ENCODE results near the gene PUSL1. TPM values are rescaled to one million over a fixed set of nuclear protein-coding genes. Genes with fewer than 3 reads are reported as not detected.

PUSL1 gene
- total and polyA plus RNA-seq, 2 of the 13 experiments (the other 11 are each of a cell fraction or from before 2014, with no cell fraction given): 8.3 to 22.2 TPM

DNA sequence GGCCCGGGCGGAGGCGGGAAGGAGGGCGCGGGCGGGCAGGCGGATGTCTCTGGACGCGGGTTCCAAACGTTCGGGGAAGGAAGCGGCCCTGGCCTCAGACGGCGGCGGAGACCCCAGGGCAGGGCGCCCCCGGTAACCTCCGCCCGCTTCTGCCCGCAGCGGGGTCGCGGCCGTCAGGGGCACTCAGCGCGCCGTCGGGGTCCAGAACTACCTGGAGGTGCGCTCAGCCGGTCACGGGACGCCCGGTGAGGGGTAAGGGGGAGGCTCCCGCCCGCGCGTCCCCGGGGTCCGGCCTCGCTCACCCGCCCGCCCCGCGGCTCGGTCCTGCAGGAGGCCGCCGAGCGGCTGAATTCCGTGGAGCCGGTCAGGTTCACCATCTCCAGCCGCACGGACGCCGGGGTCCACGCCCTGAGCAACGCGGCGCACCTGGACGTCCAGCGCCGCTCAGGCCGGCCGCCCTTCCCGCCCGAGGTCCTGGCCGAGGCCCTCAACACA, 406 bp downstream of the PUSL1 start:
- H3K4me2 ChIP-seq (ENCODE audit: low read depth, low read length): peak overlapping the region; percentile 88
- no CpG with 5 or more reads among the region's 66 CpGs for WGBS (ENCODE audit: low lambda C conversion rate)
- ChIA-PET CTCF (ENCODE audit: low intra/inter-chr PET ratio, low total read pairs) (no interaction called here), POLR2A (interaction anchor here (1.3 to 1.6 kb wide), 2 partner anchors 17 to 39 kb away, joined by 4 to 5 read pairs; no protein-coding TSS in a partner anchor)
- no peak overlapping the region for H2AFZ ChIP-seq (ENCODE audit: low read length)
- H3K27ac ChIP-seq (ENCODE audit: extremely low read length, insufficient read depth, low read length): peak overlapping the region; percentile 73
- peaks cover 37% of the 10 kb centered on the region for H3K4me1 ChIP-seq (ENCODE audit: insufficient read depth, low read length)
- H3K27me3 ChIP-seq (ENCODE audit: control insufficient read depth in 1 of 2, insufficient read depth in 2 of 2, low read length in 2 of 2): no peaks in the 10 kb centered on the region
- peaks cover 9 to 29% of the 10 kb centered on the region in 2 experiments; a peak in 2 of 5 replicates for H3K36me3 ChIP-seq (replicated peaks in 1 of 2; ENCODE audit: control insufficient read depth in 1 of 2, insufficient read depth in 2 of 2, low read length in 2 of 2)
- intact Hi-C loops (cut with micrococcal nuclease; ENCODE audit: unreplicated experiment) (no loop called here), in situ Hi-C loops (cut with HindIII; ENCODE audit: extremely low pct_ligation_motif_present, low pct_unique_long_range_greater_than_20kb) (no loop called here)
- H4K20me1 ChIP-seq (ENCODE audit: insufficient read depth, low read length): no peaks in the 10 kb centered on the region; the same call in 1 of the 2 replicates
- H3K4me3 ChIP-seq (replicated peaks in 1 of 3; ENCODE audit: insufficient read depth in 1 of 3, low read depth in 2 of 3, low read length in 3 of 3): peak overlapping the region; percentile 75 to 91 (median 90)
- DNase-seq (ENCODE audit: low spot score): no peak
- no peaks in the 10 kb centered on the region for H3K9me3 ChIP-seq (ENCODE audit: low read length)
- BruUV-seq (replicated peaks): TSS peak; percentile 60
- FAIRE-seq: no peak
- H3K9ac ChIP-seq (ENCODE audit: insufficient read depth, low read depth, low read length): peak overlapping the region; percentile 86
- H3K79me2 ChIP-seq (ENCODE audit: insufficient read depth, low read length): peaks cover 14% of the 10 kb centered on the region
- no peak for ATAC-seq
- TF ChIP-seq, protein P1, sequence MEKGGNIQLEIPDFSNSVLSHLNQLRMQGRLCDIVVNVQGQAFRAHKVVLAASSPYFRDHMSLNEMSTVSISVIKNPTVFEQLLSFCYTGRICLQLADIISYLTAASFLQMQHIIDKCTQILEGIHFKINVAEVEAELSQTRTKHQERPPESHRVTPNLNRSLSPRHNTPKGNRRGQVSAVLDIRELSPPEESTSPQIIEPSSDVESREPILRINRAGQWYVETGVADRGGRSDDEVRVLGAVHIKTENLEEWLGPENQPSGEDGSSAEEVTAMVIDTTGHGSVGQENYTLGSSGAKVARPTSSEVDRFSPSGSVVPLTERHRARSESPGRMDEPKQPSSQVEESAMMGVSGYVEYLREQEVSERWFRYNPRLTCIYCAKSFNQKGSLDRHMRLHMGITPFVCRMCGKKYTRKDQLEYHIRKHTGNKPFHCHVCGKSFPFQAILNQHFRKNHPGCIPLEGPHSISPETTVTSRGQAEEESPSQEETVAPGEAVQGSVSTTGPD (CRISPR knock-in tag; IDR thresholded peaks at IDR 0.05): no peak
- TF ChIP-seq GATA4 (IDR thresholded peaks at IDR 0.05; ENCODE audit: borderline replicate concordance, low read depth): no peak
- no peak for TF ChIP-seq SPEN (CRISPR knock-in tag; IDR thresholded peaks at IDR 0.05; ENCODE audit: low read depth)
- no peak for TF ChIP-seq U2AF2 (IDR thresholded peaks at IDR 0.05; ENCODE audit: low read depth, low read length)
- TF ChIP-seq ZNF678 (CRISPR knock-in tag; IDR thresholded peaks at IDR 0.05): no peak
- no peak for TF ChIP-seq ZFX (CRISPR knock-in tag; IDR thresholded peaks at IDR 0.05; ENCODE audit: low read depth)
- TF ChIP-seq RARA (CRISPR knock-in tag; IDR thresholded peaks at IDR 0.05): 0 out of 2 replicates have a peak, but pooled peaks have one; percentile 3
- TF ChIP-seq, protein P2, sequence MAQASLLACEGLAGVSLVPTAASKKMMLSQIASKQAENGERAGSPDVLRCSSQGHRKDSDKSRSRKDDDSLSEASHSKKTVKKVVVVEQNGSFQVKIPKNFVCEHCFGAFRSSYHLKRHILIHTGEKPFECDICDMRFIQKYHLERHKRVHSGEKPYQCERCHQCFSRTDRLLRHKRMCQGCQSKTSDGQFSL (CRISPR knock-in tag; IDR thresholded peaks at IDR 0.05): 0 out of 2 replicates have a peak, but pooled peaks have one; percentile 0
- TF ChIP-seq RBFOX2 (IDR thresholded peaks at IDR 0.05; ENCODE audit: low read depth, low read length): peak; percentile 16; the same call in 1 of the 2 replicates
- TF ChIP-seq ZNF850 (CRISPR knock-in tag; conservative IDR thresholded peaks at IDR 0.05): 0 out of 2 replicates have a peak, but pooled peaks have one; percentile 17
- peak; percentile 72 for TF ChIP-seq AGO2 (optimal IDR thresholded peaks at IDR 0.05; ENCODE audit: low read depth, low read length)
- no peak for TF ChIP-seq THAP11 (CRISPR knock-in tag; IDR thresholded peaks at IDR 0.05)
- 0 out of 2 replicates have a peak, but pooled peaks have one; percentile 9 for TF ChIP-seq GLI4 (CRISPR knock-in tag; IDR thresholded peaks at IDR 0.05; ENCODE audit: borderline replicate concordance)
- TF ChIP-seq ZNF616 (CRISPR knock-in tag; IDR thresholded peaks at IDR 0.05; ENCODE audit: low read depth): no peak
- no peak for TF ChIP-seq ZGPAT (CRISPR knock-in tag; IDR thresholded peaks at IDR 0.05)
- TF ChIP-seq ZBTB3 (CRISPR knock-in tag; IDR thresholded peaks at IDR 0.05; ENCODE audit: borderline replicate concordance, low read depth): no peak
- TF ChIP-seq GABPB1 (CRISPR knock-in tag; IDR thresholded peaks at IDR 0.05): peak; percentile 14; the same call in 1 of the 2 replicates
- peak; percentile 16; the same call in 1 of the 2 replicates for TF ChIP-seq MTA1 (CRISPR knock-in tag; IDR thresholded peaks at IDR 0.05; ENCODE audit: borderline replicate concordance)
- no peak for TF ChIP-seq ZNF883 (CRISPR knock-in tag; IDR thresholded peaks at IDR 0.05; ENCODE audit: not compliant biosample characterization)
- TF ChIP-seq ZNF563 (CRISPR knock-in tag; IDR thresholded peaks at IDR 0.05): 0 out of 2 replicates have a peak, but pooled peaks have one; percentile 57
- no peak for TF ChIP-seq POLR2AphosphoS5 (IDR thresholded peaks at IDR 0.05; ENCODE audit: low read depth, low read length)
- TF ChIP-seq ZNF446 (CRISPR knock-in tag; IDR thresholded peaks at IDR 0.05): 0 out of 2 replicates have a peak, but pooled peaks have one; percentile 33
- no peak for TF ChIP-seq RORA (CRISPR knock-in tag; IDR thresholded peaks at IDR 0.05)

All from HepG2 (cell line).